GM18519 (cell line): Measurements from ENCODE around the gene RALGPS1.

ENCODE experiments used
- ATAC-seq: cut with Tn5 transposase; IDR thresholded peaks from one replicate; pipeline ENCODE4 v1.9.1; 2021; ENCODE audit warnings: mild to moderate bottlenecking, moderate library complexity; ENCODE audit not compliant: unreplicated experiment, low FRiP score

The RALGPS1 gene

DNA sequence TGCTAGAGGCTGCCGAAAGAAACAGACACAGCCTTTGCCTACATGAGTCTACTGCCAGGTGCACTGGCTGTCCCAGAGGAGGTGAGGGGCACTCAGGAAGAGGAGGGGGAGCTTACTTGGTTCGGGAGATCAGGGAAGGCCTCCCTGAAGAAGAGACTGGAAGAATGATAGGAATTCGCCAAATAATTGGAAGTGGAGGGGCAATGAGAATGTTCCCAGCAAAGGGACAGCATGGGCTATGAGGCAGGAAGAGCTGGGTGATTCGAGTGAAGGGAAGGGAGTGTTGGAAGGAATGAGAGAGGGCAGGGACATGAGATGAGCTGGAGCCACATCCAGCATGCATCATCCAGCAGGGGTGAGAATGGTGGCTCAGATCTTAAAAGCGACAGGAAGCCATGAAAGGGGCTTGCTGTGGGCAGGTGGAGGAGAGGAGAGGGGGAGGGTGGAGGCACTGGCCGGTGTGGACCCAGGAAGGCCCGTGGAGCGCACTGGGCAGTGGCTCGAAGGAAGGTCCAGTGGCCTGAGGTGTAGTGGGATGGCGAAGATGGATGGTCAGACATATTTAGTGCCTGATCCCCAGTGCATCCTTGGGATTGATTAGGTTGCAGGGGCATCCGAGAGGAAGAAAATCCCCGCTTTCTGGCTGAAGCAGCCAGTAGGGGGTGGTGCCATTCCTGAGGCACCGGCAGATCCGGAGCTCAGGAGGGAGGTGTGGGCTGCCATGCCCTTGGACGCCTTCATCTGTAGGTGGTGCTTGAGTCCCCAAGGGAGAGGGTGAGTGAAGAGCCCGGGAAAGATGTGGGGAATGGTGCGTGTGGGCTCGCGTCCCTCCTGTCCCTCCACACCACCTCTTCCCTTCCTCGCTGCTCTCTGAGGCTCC lies 296.5 kb downstream of the RALGPS1 start:
- ATAC-seq = no peak

DNA sequence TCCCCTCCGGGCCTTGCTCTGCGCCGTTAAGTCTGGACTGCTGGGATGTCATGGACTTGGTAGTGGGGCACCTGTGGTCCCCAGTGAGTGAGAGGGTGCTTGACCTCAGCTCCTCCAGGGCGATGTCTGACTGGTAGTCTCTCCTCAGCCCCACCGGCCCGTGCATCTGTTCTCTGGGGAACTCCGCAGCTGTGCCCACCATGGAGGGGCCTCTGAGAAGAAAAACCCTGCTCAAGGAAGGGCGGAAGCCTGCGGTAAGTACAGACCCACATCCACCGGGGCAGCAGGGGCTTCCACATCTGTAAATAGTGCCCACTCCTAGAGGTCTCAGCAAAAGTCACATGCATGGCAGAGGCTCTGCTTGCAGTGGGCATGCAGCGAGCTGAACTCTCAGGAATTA lies 297.4 kb downstream of the RALGPS1 start:
- ATAC-seq = no peak

- no peak for ATAC-seq
These were observed 297.9 kb downstream of the RALGPS1 start for GRCh38 chr9:127212453-127212852.

DNA sequence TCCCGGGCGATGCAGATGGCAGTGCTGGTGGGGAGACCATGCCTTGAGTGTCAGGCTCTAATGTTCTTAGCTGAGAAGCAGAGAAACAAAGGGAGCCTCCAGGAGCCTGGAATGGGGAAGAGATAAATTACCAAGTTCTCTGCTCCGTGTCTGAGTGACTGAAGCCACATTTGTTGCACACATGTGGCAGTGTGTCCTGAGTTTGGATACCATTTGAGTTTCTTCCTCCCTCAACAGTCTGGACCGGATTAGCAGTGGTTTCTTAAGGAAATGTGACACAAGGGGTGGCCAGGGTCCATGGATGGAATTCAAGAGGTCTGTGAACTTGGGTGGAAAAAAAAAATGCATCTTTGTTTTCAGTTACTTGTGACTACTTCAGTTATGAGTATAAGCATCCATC lies 299.3 kb downstream of the RALGPS1 start:
- ATAC-seq = no peak

GRCh38 chr9:127214421-127215267 lies 300.1 kb downstream of the RALGPS1 start:
- ATAC-seq = no peak

GRCh38 chr9:127215268-127216209 lies 301.0 kb downstream of the RALGPS1 start:
- ATAC-seq = no peak

DNA sequence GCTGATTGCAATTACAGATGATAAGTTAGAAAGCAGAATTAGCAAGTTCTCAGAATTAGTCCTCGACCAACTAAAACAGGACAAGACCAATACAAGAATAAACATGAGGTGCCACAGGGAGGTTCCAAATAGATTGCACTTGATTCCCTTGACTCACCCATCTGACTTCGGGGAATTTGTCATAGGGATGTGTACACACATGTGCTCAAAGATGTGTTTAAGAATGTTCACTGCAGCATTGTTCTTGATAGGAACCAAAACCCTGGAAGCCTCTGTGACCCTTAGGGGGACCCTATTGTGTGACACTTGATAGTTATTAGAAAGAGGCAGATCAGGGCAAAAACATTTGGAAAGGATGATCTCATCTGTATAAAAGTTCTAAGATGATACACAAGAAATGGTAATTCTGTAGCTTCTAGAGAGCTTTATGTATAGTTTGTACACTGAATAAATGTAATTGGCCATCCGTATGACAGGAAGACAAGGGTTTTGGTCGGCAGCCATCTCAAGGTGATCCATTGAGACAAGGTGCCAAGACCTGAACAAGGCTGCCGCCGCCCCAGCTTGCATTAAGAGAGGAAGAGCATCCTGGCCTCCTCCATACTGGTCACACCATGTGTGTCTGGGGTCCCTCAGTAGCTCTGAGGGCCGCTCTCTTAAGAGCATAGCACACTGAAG lies 301.8 kb downstream of the RALGPS1 start:
- ATAC-seq = no peak

DNA sequence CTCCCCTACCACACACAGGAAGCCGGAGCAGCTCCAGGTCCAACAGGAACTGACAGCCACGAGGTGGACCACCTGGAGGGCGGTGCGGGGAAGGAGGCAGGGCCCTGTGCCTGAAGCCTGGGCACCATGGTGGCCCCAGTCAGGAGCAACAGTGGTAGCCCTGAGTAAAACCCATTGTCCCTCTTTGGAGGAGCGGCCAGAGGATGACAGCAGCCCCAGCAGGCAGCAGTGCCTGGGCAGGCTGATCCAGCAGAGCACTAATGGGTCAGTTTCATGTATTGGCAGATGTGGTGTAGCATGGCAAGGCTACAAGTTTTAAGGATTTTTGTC lies 302.3 kb downstream of the RALGPS1 start:
- no peak for ATAC-seq

DNA sequence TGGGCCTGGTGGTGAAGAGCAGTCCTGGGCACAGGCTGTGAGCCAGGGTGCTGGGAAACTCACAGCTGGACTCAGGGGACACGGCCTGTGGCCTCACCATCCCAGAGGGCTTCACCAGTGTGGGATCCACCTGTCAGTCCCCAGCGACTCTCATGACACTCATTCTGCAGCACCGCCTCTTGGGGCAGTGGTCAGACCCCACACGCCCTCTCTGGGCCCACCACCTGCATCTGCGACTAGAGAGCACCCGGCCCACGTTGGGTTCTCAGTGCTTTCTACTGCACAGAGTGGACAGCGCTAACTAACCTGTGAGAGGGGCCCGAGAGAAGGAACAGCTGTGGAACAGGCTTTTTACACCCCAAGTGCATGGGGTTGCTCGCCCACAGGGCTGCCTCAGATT lies 304.2 kb downstream of the RALGPS1 start:
- ATAC-seq = no peak

GRCh38 chr9:127219520-127219919 lies 304.9 kb downstream of the RALGPS1 start:
- ATAC-seq = no peak

DNA sequence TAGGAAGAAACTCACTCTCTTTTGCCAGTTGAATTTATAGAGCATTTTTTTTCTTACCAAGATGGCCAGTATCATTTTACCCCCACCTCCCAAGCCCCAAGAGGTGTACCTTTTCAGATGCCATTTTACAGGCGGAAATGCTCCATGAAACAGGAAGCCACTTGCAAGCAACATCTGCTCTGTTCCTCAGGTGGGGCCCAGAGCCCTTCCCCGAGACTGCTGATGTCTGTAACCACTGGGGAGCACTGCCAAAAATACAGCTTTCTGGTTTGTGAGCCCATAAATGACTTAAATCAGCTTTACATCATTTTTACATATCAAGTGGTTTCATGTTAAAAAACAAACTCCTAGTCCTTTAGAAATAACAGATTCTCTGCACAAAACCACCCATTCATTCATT lies 307.1 kb downstream of the RALGPS1 start:
- no peak for ATAC-seq

DNA sequence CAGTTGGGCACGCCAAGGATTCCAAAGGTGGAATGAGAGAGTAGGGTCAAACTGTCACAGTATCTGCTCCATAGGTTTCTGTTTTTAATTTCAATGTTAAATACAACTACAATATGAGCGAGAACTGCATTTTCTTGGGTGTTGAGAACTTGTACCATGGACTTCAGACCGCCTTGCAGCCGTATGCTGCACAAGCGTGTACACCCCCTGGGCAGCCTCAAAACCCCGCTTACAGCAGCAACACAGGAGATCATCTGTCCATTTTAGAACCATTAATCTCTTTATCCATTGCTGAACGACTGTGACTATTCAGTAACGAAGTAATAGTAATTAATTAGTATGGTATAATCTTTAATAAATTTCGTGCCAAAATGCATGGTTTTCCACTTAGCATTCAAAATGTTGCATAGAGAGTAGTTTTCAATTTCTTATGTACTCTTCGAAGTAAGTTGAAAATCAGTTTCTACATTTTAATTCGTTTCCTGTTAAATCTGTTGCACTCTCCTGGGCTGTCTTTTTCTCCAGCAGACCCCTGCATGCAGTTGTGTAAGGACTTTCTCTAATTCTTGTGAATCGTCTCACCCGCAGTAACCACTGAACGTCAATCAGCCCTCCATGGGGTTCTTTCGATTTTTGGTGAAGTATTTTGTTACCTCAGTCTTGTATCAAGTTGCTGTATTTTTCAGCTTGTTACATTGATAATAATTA lies 308.0 kb downstream of the RALGPS1 start:
- ATAC-seq = no peak

DNA sequence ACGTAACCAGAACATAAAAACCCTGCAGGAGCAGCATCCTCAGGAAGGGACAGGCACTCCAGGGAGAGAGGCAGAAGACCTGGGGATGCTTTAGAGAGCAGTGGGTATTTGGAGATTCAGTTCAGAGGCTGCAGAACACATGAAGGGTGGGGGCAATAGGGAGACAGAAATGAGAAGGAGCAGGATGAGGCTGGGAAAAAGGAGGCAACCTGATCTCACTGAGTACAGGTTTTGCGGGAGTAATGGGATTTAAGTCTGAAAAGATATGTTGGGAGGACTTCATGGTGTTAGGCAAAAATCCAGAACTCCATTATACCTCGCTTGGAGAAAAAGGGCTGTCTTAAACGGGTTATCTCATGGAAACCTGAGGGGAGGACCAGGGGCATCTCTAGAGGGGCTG lies 308.7 kb downstream of the RALGPS1 start:
- ATAC-seq = no peak

DNA sequence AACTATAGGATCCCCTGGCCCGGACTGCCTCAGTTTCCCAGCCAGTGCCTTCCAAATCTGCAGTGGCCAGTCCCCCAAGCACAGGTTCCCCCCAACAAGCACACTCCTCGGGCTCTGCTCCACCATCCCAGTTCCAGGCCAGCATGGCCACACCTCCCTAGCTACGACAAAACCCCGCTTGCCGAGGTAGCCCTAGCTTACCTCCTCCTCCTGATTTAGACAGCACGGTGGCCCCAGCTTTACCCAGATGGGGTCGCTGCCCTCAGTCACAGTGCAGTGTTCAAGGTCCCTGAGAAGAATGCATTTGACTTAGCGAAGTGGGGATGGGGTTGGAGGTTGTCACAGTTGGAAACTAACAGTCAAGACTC lies 309.2 kb downstream of the RALGPS1 start:
- no peak for ATAC-seq

- ATAC-seq = peak; percentile 26
These were observed 309.7 kb downstream of the RALGPS1 start for GRCh38 chr9:127224178-127224882.

DNA sequence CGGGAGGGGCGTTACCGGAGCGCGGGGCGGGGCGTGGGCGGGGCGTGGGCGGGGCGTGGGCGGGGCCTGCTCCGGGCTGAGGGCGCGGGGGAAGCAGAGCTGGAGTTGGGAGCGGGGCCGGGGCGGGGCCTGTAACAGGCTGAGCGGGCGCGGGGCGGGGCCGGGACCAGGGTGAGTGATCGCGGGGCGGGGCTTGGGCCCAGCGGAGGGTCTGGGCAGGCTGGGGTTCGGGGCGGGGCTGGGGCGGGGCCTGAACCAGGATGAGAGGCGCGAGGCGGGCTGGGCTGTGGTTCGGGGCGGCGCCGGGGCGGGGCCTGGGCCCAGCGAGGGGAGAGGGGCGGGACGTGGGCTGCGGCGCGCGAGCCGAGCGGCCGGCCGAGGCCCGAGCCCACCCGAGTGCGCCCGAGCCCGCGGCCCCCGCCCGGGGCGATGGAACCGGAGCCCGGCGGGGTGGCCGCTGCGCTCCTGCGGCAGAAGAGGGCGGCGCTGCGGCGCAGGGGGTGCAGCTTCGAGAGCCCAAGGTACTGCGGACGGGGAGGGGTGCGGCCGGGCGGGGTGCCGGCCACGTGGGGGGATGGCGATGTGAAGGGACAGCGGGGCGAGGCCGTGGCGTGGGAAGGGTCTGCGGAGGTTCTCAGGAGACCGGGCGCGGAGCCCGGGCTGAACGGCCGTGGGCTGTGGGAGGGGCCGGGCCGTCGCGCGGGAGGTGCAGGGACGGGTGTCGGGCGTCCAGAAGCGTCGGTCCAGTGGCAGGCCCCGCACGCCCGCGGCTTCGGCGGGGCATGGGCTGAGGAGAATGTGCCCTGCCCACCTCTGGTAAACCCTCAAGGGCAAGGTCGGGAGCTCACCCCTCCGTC lies 310.5 kb downstream of the RALGPS1 start:
- peak; percentile 31 for ATAC-seq

DNA sequence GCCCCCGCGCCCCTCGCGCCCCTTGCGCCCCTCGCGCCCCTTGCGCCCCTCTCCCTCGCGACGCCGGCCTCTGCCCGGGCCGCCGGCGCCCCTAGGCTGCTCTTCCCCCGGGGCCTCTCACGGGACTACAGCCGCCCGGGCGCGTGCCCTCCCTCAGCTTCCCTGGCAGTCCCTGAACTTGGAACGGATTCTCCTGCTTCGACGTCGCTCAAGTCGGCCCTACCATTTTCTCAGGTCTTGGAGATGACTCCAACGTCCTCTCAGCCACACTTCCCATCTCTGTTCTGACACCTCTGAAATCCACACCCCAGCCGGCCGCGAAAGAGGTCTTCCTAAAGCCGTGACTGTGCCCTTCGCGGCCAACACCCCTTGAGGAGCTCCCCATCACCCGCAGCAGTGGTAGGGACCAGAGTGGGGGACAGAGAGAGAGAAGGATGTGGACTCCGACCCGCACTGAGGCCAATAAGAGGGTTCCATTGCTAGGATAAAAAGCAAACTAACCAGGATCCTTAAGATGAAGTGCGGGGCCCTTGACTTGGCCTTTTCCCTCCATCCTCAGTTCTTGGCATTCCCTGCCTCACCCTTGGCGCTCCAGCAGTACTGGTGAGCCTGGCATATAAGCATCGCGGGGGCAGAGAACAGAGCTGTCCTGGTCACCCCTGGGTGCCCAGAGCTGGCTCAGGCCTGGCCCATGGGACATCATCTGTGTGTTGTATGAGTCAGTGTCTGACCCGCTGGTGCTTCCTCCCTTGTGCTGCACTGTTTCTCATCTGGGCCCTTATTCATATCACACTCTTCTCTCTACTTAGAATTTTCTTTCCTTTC lies 311.4 kb downstream of the RALGPS1 start:
- no peak for ATAC-seq
